ENCODE measurements around the gene GRIK2. TPM values are rescaled to one million over a fixed set of nuclear protein-coding genes. Genes with fewer than 3 reads are reported as not detected.

Gene GRIK2
- total RNA-seq, 1 experiment from 2014 or later = 0.97 TPM

GRCh38 chr6:101502818-101503217, 109.3 kb downstream of the GRIK2 start:
- Histone ChIP-seq H3K4me1 (replicated peaks) (no peaks in the 10 kb centered on the region), H3K9me3 (replicated peaks) (no peaks in the 10 kb centered on the region), H3K4me3 (no peak overlapping the region), H3K27ac (no peak overlapping the region), H3K36me3 (no peaks in the 10 kb centered on the region), H3K27me3 (replicated peaks) (no peaks in the 10 kb centered on the region)
- DNase-seq (ENCODE audit: low read depth in 1 of 2, low spot score in 2 of 2) = no peak

- no peaks in the 10 kb centered on the region for H3K36me3 ChIP-seq
- H3K27me3 ChIP-seq (replicated peaks) = no peaks in the 10 kb centered on the region
- DNase-seq (ENCODE audit: low read depth in 1 of 2, low spot score in 2 of 2) = no peak
- no peak overlapping the region for H3K27ac ChIP-seq
- no peaks in the 10 kb centered on the region for H3K9me3 ChIP-seq (replicated peaks)
- H3K4me3 ChIP-seq = no peak overlapping the region
- no peaks in the 10 kb centered on the region for H3K4me1 ChIP-seq (replicated peaks)
These were observed 116.0 kb downstream of the GRIK2 start for GRCh38 chr6:101509536-101509935.

- no peak for DNase-seq (ENCODE audit: low read depth in 1 of 2, low spot score in 2 of 2)
- Histone ChIP-seq H3K9me3 (replicated peaks) (no peaks in the 10 kb centered on the region), H3K36me3 (no peaks in the 10 kb centered on the region), H3K4me3 (no peak overlapping the region), H3K27me3 (replicated peaks) (no peaks in the 10 kb centered on the region), H3K27ac (no peak overlapping the region), H3K4me1 (replicated peaks) (no peaks in the 10 kb centered on the region)
These were observed 119.7 kb downstream of the GRIK2 start for GRCh38 chr6:101513181-101513580.

- Histone ChIP-seq H3K27ac (no peak overlapping the region), H3K36me3 (no peaks in the 10 kb centered on the region), H3K4me3 (no peak overlapping the region), H3K9me3 (replicated peaks) (no peaks in the 10 kb centered on the region), H3K4me1 (replicated peaks) (no peaks in the 10 kb centered on the region), H3K27me3 (replicated peaks) (no peaks in the 10 kb centered on the region)
- DNase-seq (ENCODE audit: low read depth in 1 of 2, low spot score in 2 of 2) = no peak
These were observed 123.1 kb downstream of the GRIK2 start for GRCh38 chr6:101516578-101516977.

- Histone ChIP-seq H3K36me3 (no peaks in the 10 kb centered on the region), H3K4me1 (replicated peaks) (no peaks in the 10 kb centered on the region), H3K9me3 (replicated peaks) (no peaks in the 10 kb centered on the region), H3K27ac (no peak overlapping the region), H3K4me3 (no peak overlapping the region), H3K27me3 (replicated peaks) (no peaks in the 10 kb centered on the region)
- DNase-seq (ENCODE audit: low read depth in 1 of 2, low spot score in 2 of 2) = no peak
These were observed 124.1 kb downstream of the GRIK2 start for GRCh38 chr6:101517632-101518031.

GRCh38 chr6:101522254-101522653, 128.7 kb downstream of the GRIK2 start:
- Histone ChIP-seq H3K27me3 (replicated peaks) (0 out of 2 replicates have a peak, but pooled peaks cover 4% of the 10 kb centered on the region), H3K9me3 (replicated peaks) (no peaks in the 10 kb centered on the region), H3K27ac (no peak overlapping the region), H3K36me3 (no peaks in the 10 kb centered on the region), H3K4me3 (no peak overlapping the region), H3K4me1 (replicated peaks) (no peaks in the 10 kb centered on the region)
- no peak for DNase-seq (ENCODE audit: low read depth in 1 of 2, low spot score in 2 of 2)

- no peak for DNase-seq (ENCODE audit: low read depth in 1 of 2, low spot score in 2 of 2)
- no peak overlapping the region for H3K27ac ChIP-seq
- H3K36me3 ChIP-seq = no peaks in the 10 kb centered on the region
- H3K27me3 ChIP-seq (replicated peaks) = 0 out of 2 replicates have a peak, but pooled peaks cover 4% of the 10 kb centered on the region
- no peaks in the 10 kb centered on the region for H3K9me3 ChIP-seq (replicated peaks)
- H3K4me3 ChIP-seq = no peak overlapping the region
- H3K4me1 ChIP-seq (replicated peaks) = no peaks in the 10 kb centered on the region
These were observed 134.0 kb downstream of the GRIK2 start for GRCh38 chr6:101527467-101527866.

GRCh38 chr6:101528801-101529200, 135.3 kb downstream of the GRIK2 start:
- Histone ChIP-seq H3K4me3 (no peak overlapping the region), H3K4me1 (replicated peaks) (no peaks in the 10 kb centered on the region), H3K9me3 (replicated peaks) (no peaks in the 10 kb centered on the region), H3K36me3 (no peaks in the 10 kb centered on the region), H3K27ac (no peak overlapping the region), H3K27me3 (replicated peaks) (0 out of 2 replicates have a peak, but pooled peaks cover 4% of the 10 kb centered on the region)
- DNase-seq (ENCODE audit: low read depth in 1 of 2, low spot score in 2 of 2) = no peak

- H3K4me1 ChIP-seq (replicated peaks) = peaks cover 10% of the 10 kb centered on the region; the same call in 1 of the 2 replicates
- no peak overlapping the region for H3K27ac ChIP-seq
- no peaks in the 10 kb centered on the region for H3K27me3 ChIP-seq (replicated peaks)
- H3K36me3 ChIP-seq = no peaks in the 10 kb centered on the region
- no peak overlapping the region for H3K4me3 ChIP-seq
- no peak for DNase-seq (ENCODE audit: low read depth in 1 of 2, low spot score in 2 of 2)
- H3K9me3 ChIP-seq (replicated peaks) = no peaks in the 10 kb centered on the region
These were observed 138.0 kb downstream of the GRIK2 start for GRCh38 chr6:101531538-101531937.

GRCh38 chr6:101534386-101534785, 140.9 kb downstream of the GRIK2 start:
- H3K4me3 ChIP-seq = no peak overlapping the region
- peak overlapping the region; percentile 16; the same call in 1 of the 2 replicates for H3K27ac ChIP-seq
- no peaks in the 10 kb centered on the region for H3K27me3 ChIP-seq (replicated peaks)
- H3K9me3 ChIP-seq (replicated peaks) = no peaks in the 10 kb centered on the region
- H3K36me3 ChIP-seq = no peaks in the 10 kb centered on the region
- H3K4me1 ChIP-seq (replicated peaks) = peaks cover 14% of the 10 kb centered on the region; the same call in 1 of the 2 replicates
- DNase-seq (ENCODE audit: low read depth in 1 of 2, low spot score in 2 of 2) = no peak

- Histone ChIP-seq H3K27me3 (replicated peaks) (no peaks in the 10 kb centered on the region), H3K9me3 (replicated peaks) (no peaks in the 10 kb centered on the region), H3K27ac (peak overlapping the region; percentile 16; the same call in 1 of the 2 replicates), H3K36me3 (no peaks in the 10 kb centered on the region), H3K4me3 (no peak overlapping the region), H3K4me1 (replicated peaks) (peaks cover 16% of the 10 kb centered on the region)
- DNase-seq (ENCODE audit: low read depth in 1 of 2, low spot score in 2 of 2) = no peak
These were observed 141.3 kb downstream of the GRIK2 start for GRCh38 chr6:101534821-101535220.

GRCh38 chr6:101537753-101538316, 144.3 kb downstream of the GRIK2 start:
- H3K27ac ChIP-seq = no peak overlapping the region
- DNase-seq (ENCODE audit: low read depth in 1 of 2, low spot score in 2 of 2) = no peak
- peaks cover 20% of the 10 kb centered on the region for H3K4me1 ChIP-seq (replicated peaks)
- H3K4me3 ChIP-seq = no peak overlapping the region
- no peaks in the 10 kb centered on the region for H3K9me3 ChIP-seq (replicated peaks)
- no peaks in the 10 kb centered on the region for H3K36me3 ChIP-seq
- no peaks in the 10 kb centered on the region for H3K27me3 ChIP-seq (replicated peaks)

- Histone ChIP-seq H3K36me3 (no peaks in the 10 kb centered on the region), H3K4me1 (replicated peaks) (peaks cover 28% of the 10 kb centered on the region), H3K9me3 (replicated peaks) (no peaks in the 10 kb centered on the region), H3K27me3 (replicated peaks) (no peaks in the 10 kb centered on the region), H3K27ac (peak overlapping the region; percentile 48), H3K4me3 (no peak overlapping the region)
- DNase-seq (ENCODE audit: low read depth in 1 of 2, low spot score in 2 of 2) = peak in 1 of 2 experiments; percentile 49
These were observed 146.2 kb downstream of the GRIK2 start for GRCh38 chr6:101539510-101540245.

GRCh38 chr6:101541894-101542293, 148.4 kb downstream of the GRIK2 start:
- DNase-seq (ENCODE audit: low read depth in 1 of 2, low spot score in 2 of 2) = no peak
- Histone ChIP-seq H3K4me1 (replicated peaks) (peaks cover 36% of the 10 kb centered on the region), H3K4me3 (no peak overlapping the region), H3K27me3 (replicated peaks) (no peaks in the 10 kb centered on the region), H3K36me3 (no peaks in the 10 kb centered on the region), H3K27ac (no peak overlapping the region), H3K9me3 (replicated peaks) (no peaks in the 10 kb centered on the region)
